NCI-H748 treated with DMSO at 0.1 percent for 48 hours (cell line): ENCODE results near the gene LDLRAD4.

ENCODE experiments used
- DNase-seq: peaks from one replicate; lab custom pipeline; 2025; lab: John Stamatoyannopoulos, UW

The LDLRAD4 gene

GRCh38 chr18:13202571-13202970, 16.0 kb upstream of the LDLRAD4 start:
- no peak for DNase-seq

DNA sequence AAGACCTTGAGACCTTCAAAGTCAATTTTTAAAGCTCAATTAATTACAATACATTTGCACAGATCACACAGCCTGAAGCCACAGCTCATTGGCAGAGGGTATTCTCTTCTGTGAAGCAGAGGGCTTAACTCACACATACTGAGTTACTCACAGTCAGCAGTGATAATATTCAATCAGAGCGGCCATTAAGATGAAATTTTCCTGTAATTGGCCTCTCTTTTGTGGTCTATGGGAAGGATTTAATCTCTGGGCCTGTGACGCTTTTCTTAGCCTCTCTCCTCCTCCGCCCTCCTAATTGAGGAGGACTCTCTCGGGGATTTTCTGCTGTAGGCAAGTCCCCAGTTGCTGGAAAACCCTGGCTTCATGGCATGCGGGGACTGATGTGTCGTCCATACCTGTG, 12.3 kb upstream of the LDLRAD4 start:
- DNase-seq: no peak

GRCh38 chr18:13207294-13207693, 11.3 kb upstream of the LDLRAD4 start:
- no peak for DNase-seq

- DNase-seq: no peak
Observed at GRCh38 chr18:13211534-13211933, 7.0 kb upstream of the LDLRAD4 start.

DNA sequence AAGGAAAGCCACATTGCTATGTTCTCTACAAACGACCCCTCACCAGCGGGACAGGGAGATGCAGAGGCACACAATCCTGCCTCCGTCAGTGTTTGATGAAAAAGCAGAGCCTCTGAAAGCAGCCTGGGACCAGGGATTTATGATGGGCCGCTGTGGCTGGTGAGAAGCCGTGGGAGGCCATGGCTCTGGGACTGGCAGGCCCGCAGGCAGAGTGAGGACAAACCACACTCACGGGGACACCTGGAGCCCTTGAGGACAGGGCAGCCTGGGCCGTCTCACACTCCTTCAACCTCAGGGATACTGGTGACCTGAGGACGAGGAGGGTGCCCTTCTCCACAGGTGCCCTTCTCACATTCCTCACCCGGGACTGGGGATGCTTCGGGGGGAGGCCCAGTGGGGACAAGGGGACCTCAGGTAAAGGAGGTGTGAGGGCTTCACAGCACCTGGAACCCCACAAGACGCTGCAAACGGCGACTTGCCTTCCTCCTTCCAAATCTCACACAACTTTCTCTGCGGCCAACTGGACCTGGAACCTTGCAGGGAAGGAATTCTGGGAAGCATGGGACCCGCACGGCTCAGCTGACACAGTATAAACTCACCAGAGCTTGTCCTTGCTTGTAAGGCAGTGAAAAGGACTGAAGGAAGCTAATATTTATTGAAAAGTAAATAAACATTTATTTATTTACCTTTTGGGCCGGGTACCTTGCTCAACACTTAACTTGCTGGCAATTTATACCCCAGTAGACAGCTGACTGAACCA, 5.3 kb upstream of the LDLRAD4 start:
- DNase-seq: no peak

- no peak for DNase-seq
Observed at GRCh38 chr18:13214609-13215008, 4.0 kb upstream of the LDLRAD4 start.

- DNase-seq: peak; percentile 81
Observed at GRCh38 chr18:13216092-13216582, 2.4 kb upstream of the LDLRAD4 start.

- no peak for DNase-seq
Observed at GRCh38 chr18:13216711-13217465, 1.7 kb upstream of the LDLRAD4 start.

DNA sequence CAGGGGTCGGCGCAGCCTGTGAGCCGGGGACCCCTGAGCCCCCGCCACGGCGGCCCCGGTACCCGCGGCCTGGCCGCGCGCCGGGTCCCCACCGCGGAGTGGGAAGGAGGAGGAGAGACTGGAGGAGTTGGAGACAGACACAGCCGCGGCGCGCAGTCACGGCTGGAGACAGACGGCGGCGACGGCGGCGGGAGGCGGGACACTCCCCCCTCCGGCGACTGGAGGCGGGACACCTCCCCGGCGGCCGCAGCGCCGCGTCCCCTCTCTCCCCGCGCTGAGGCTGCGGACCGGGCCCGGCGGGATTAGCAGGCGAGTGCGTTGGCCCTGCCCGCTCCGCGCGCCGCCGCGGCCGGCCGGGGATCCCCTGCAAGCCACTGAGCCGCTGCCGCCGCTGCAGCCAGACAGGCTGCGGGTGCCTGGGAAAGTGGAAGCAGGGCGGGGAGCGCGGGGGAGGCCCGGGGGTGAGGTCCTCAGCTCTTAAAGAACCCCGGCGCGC, 1.0 kb upstream of the LDLRAD4 start:
- DNase-seq: peak; percentile 63

DNA sequence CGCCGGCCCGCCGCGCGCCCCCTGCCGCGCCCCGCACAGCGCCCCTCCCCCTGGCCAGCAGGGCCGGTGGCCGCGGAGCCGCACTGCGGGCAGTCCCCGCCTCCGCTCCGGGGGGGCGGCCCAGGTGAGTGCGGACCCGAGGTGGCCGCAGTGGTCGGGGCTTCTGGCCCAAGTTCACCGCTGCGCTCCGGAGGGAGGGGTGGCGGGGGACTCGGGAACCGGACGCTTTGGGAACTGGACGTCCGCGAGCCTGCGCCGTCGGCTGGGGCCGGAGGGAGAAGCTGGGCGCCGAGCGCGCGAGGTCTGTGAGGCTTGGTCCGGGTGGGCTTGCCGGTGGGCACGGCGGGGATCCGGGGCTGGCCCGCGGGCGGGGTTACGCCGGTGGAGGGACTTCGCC, 591 bp upstream of the LDLRAD4 start:
- DNase-seq: no peak

GRCh38 chr18:13218997-13219396, 437 bp downstream of the LDLRAD4 start:
- no peak for DNase-seq

DNA sequence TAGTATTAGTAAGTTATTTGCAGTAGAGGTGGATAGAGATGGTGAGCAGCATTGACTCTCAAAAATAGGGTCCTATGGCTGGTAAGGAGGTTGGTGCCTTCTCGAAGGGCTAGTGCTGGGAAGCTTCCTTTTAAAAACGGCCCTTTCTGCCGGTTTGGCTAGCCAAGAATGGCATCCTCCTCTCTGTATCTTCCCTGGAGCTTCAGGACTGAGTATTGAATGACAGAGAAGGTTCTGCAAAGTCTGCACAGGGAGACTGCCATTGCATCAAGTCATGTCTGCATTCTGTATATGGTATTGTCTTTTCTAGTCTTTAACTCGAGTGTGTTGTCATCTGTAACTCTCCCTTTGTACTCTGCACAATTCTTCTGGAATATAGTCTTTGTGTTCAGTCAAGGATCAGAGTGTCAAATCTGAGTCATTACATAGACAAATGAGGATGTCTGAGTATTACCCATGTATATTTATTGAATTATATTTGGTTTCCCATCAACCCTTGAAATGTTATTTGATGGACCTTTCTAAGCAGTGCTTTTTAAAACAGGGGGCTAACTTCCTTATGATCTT, 1.1 kb downstream of the LDLRAD4 start:
- no peak for DNase-seq

GRCh38 chr18:13220361-13220991, 1.9 kb downstream of the LDLRAD4 start:
- DNase-seq: no peak

GRCh38 chr18:13221869-13222855, 3.6 kb downstream of the LDLRAD4 start:
- DNase-seq: peak; percentile 93

DNA sequence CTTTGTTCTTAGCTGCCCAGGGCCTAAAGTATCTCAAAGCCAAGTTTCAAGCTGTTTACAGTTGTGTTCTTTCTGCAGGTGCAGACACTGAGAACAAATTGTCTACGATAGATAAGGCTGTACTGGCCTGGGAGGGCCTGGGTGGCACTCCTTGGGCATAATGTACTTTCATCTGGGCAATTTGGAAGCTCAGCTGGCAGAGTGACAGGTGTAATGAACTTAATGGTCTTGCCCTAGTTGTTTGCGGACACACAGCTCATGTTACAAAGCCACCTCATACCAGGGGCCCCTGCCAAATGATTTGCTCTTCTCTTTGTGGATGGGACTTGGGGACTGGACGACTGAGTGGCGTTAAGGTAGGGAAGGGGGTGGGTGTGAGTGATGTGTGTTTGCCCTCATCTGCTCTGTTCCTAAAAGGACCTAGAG, 4.3 kb downstream of the LDLRAD4 start:
- peak; percentile 91 for DNase-seq

GRCh38 chr18:13223311-13224143, 5.0 kb downstream of the LDLRAD4 start:
- DNase-seq: no peak

DNA sequence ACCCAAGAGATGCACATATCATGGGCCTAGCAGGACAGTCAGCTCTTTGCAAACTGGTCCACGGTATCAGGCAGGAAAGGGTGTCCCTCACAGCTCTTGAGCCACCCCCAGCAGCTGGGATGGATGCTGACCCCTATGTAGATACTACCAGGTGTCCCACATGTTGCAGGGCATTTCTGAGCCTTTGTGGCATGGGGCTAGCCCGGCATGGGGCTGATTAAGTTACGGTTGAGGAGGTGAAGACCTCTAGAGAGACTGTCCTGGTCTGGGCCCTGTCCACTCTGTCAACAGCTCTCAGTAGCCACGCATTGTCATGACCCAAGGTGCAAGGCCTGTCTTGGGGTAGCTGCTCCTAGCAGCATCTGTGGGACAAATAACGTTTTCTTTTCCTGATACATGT, 6.7 kb downstream of the LDLRAD4 start:
- no peak for DNase-seq

- DNase-seq: no peak
Observed at GRCh38 chr18:13226533-13227144, 8.1 kb downstream of the LDLRAD4 start.

DNA sequence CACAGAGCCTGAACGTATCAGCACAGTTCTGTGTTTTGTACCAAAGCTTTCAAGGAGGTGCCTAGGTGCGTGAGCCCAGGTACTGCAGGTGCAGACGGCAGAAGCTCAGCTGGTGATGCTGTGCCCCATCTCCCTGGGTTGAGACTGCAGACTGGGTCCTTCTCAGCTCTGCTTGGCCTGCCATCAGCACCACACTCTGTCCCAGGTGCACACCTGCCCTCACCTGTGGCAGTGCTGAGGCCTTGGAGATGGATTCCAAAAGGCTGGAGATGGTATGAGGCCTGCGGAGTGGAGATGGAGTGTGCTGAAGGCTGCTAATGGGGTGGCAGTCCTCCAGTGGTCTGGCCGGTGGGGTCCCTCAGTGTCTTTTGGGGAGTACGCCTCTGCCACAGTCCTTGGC, 9.3 kb downstream of the LDLRAD4 start:
- no peak for DNase-seq
